PC-3 (cell line): ENCODE results near the gene COL9A3. TPM values are rescaled to one million over a fixed set of nuclear protein-coding genes. Genes with fewer than 3 reads are reported as not detected.

Source experiments
- ATAC-seq: fragments of 200-7000 bp; cut with Tn5 transposase; 2 replicates; pipeline ENCODE4 v1.9.1; 2020; ENCODE audit warnings: mild to moderate bottlenecking, moderate library complexity
- BruUV-seq: library from RNA; stranded (reverse); fragments of 400-500 nt; replicated peaks from 2 replicates; lab custom pipeline; 2021; lab: Mats Ljungman, UMichigan
- CTCF ChIA-PET: fragments of 300-600 bp; sonication (Branson Sonifier 250); formaldehyde crosslinking; loops from one replicate; lab custom pipeline; 2022; ENCODE audit warnings: antibody characterized with exemption; lab: Charles Lee
- POLR2A ChIA-PET: fragments of 300-600 bp; sonication (Branson Sonifier 250); formaldehyde crosslinking; loops from one replicate; lab custom pipeline; 2022; ENCODE audit warnings: antibody characterized with exemption; ENCODE audit not compliant: unreplicated experiment; lab: Charles Lee
- DNase-seq: peaks from one replicate; pipeline ENCODE4 v3.0.0-alpha.2; 2015
- H2AFZ ChIP-seq: fragments of 300-600 bp; sonication (generic); 2 replicates; pipeline ENCODE4 v1.6.0; 2016; ENCODE audit warnings: antibody characterized with exemption, low read length
- H3F3A ChIP-seq: fragments of 300-600 bp; sonication (generic); one replicate; pipeline ENCODE4 v1.6.0; 2017; ENCODE audit warnings: antibody characterized with exemption, low read length, control low read depth, mild to moderate bottlenecking; ENCODE audit not compliant: unreplicated experiment
- H3K27ac ChIP-seq: fragments of 300-600 bp; sonication (generic); 2 replicates; pipeline ENCODE4 v1.5.1; 2016; ENCODE audit warnings: mild to moderate bottlenecking, low read length
- H3K27me3 ChIP-seq: fragments of 300-600 bp; sonication (generic); 2 replicates; pipeline ENCODE4 v1.6.1; 2016; ENCODE audit warnings: low read length, mixed read lengths
- H3K36me3 ChIP-seq: fragments of 300-600 bp; sonication (generic); 2 replicates; pipeline ENCODE4 v1.6.1; 2016; ENCODE audit warnings: low read depth, mixed run types, low read length, mixed read lengths
- H3K4me1 ChIP-seq: fragments of 300-600 bp; sonication (generic); 2 replicates; pipeline ENCODE4 v1.5.1; 2016; ENCODE audit warnings: low read length; ENCODE audit not compliant: insufficient read depth
- H3K4me2 ChIP-seq: fragments of 300-600 bp; sonication (generic); 2 replicates; pipeline ENCODE4 v1.6.0; 2016; ENCODE audit warnings: low read length
- H3K4me3 ChIP-seq: fragments of 300-600 bp; sonication (generic); 2 replicates; pipeline ENCODE4 v1.5.1; 2016; ENCODE audit warnings: mild to moderate bottlenecking, low read length, mixed read lengths
- H3K79me2 ChIP-seq: fragments of 300-600 bp; sonication (generic); 2 replicates; pipeline ENCODE4 v1.6.1; 2017; ENCODE audit warnings: low read length, mixed read lengths
- H3K9ac ChIP-seq: fragments of 300-600 bp; sonication (generic); 2 replicates; pipeline ENCODE4 v1.6.0; 2016; ENCODE audit warnings: mild to moderate bottlenecking, low read length
- H3K9me2 ChIP-seq: fragments of 300-600 bp; sonication (generic); replicated peaks from 2 replicates; pipeline ENCODE4 v1.6.1; 2016; ENCODE audit warnings: mixed run types, low read length, mixed read lengths
- H3K9me3 ChIP-seq: fragments of 300-600 bp; sonication (generic); 2 replicates; pipeline ENCODE4 v1.6.1; 2016; ENCODE audit warnings: low read length, mixed read lengths
- H4K20me1 ChIP-seq: fragments of 300-600 bp; sonication (generic); 2 replicates; pipeline ENCODE4 v1.6.1; 2016; ENCODE audit warnings: low read length, mixed read lengths
- CTCF ChIP-seq: fragments of 300-600 bp; sonication (generic); conservative IDR thresholded peaks from 2 replicates; pipeline ENCODE4 v1.5.1; 2017; ENCODE audit warnings: antibody characterized with exemption, low read depth, mild to moderate bottlenecking, low read length
- EZH2 ChIP-seq: fragments of 300-600 bp; sonication (generic); IDR thresholded peaks from one replicate; pipeline ENCODE4 v1.6.1; 2017; ENCODE audit warnings: antibody characterized with exemption, mild to moderate bottlenecking, low read length; ENCODE audit not compliant: unreplicated experiment
- EZH2phosphoT487 ChIP-seq: fragments of 300-600 bp; sonication (generic); IDR thresholded peaks from 2 replicates; pipeline ENCODE4 v1.6.1; 2018; ENCODE audit warnings: mild to moderate bottlenecking, antibody characterized with exemption, low read length, borderline replicate concordance
- intact Hi-C: fragments of 100-400 bp; cut with micrococcal nuclease; formaldehyde crosslinking; loops from 2 replicates; pipeline ENCODE4 v1.9.0; 2023
- total RNA-seq: library from RNA; depleted of rRNA; stranded (reverse); fragments of >200 nt; gene quantifications from 2 replicates; pipeline ENCODE4 v1.2.3, GENCODE V29; 2014

Gene COL9A3
- total RNA-seq, 1 experiment from 2014 or later: 14.3 TPM

GRCh38 chr20:62888910-62889309 is 72.1 kb downstream of the COL9A3 start:
- no peaks in the 10 kb centered on the region for H3K27me3 ChIP-seq
- no peaks in the 10 kb centered on the region for H4K20me1 ChIP-seq
- peaks cover 57% of the 10 kb centered on the region for H3K36me3 ChIP-seq
- POLR2A ChIA-PET: interaction anchor here (0.6 kb wide), 1 partner anchor 972 kb away, joined by 3 read pairs; no protein-coding TSS in a partner anchor
- no peaks in the 10 kb centered on the region for H3K4me1 ChIP-seq
- H3F3A ChIP-seq: peaks cover 5% of the 10 kb centered on the region
- no peaks in the 10 kb centered on the region for H3K9me3 ChIP-seq
- TF ChIP-seq EZH2phosphoT487 (no peak), EZH2 (no peak), CTCF (no peak)
- BruUV-seq: no TSS peak
- H3K9ac ChIP-seq: no peak overlapping the region
- DNase-seq: no peak
- no peak overlapping the region for H2AFZ ChIP-seq
- H3K79me2 ChIP-seq: no peaks in the 10 kb centered on the region
- H3K4me3 ChIP-seq: no peak overlapping the region
- H3K27ac ChIP-seq: no peak overlapping the region
- intact Hi-C loops: no loop called here
- CTCF ChIA-PET: no interaction called here
- ATAC-seq: no peak
- no peak overlapping the region for H3K4me2 ChIP-seq
- no peaks in the 10 kb centered on the region for H3K9me2 ChIP-seq

- no peaks in the 10 kb centered on the region for H3K27me3 ChIP-seq
- POLR2A ChIA-PET: interaction anchor here (0.6 kb wide), 1 partner anchor 973 kb away, joined by 3 read pairs; no protein-coding TSS in a partner anchor
- no peak for DNase-seq
Measured at GRCh38 chr20:62889411-62889810, 72.6 kb downstream of the COL9A3 start.

More at GRCh38 chr20:62889411-62889810, 72.6 kb downstream of the COL9A3 start:
- Histone ChIP-seq H3K9ac (no peak overlapping the region), H2AFZ (no peak overlapping the region), H3K36me3 (peaks cover 62% of the 10 kb centered on the region), H3K9me3 (no peaks in the 10 kb centered on the region), H3K79me2 (no peaks in the 10 kb centered on the region), H3K4me3 (no peak overlapping the region), H3K9me2 (no peaks in the 10 kb centered on the region), H3K4me1 (no peaks in the 10 kb centered on the region), H4K20me1 (no peaks in the 10 kb centered on the region), H3F3A (peaks cover 5% of the 10 kb centered on the region), H3K27ac (no peak overlapping the region), H3K4me2 (no peak overlapping the region)
- ATAC-seq: no peak
- TF ChIP-seq EZH2: no peak
- no peak for TF ChIP-seq EZH2phosphoT487
- TF ChIP-seq CTCF: no peak
- no TSS peak for BruUV-seq
- intact Hi-C loops: no loop called here
- CTCF ChIA-PET: no interaction called here
